Measurements from ENCODE around the gene TAF9B.
"Not testable (repeated sequence)": the region's sequence is repeated elsewhere in the genome, so short reads cannot be mapped to it uniquely, and the experiment has no call there.

DNA sequence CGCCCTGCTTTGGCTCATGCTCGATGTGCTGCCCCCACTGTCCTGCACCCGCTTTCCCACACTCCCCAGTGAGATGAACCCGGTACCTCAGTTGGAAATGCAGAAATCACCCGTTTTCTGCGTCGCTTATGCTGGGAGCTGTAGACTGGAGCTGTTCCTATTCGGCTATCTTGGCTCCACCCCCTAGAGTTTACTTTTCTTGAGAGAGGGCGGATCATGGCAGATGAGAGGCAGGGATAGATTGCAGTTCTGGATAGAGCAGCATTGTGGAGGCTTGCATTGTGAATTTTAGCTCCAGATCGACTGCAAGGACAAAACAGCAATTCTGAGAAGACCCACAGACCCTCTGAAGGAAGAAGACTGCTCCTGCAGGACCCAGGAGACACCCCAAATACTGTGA, 18.4 kb upstream of the TAF9B start:
- not testable (repeated sequence) for TF ChIP-seq TAF1 (IDR thresholded peaks at IDR 0.05; ENCODE audit: low read depth); MXI1 (conservative IDR thresholded peaks at IDR 0.05; ENCODE audit: poor library complexity, severe bottlenecking)
- TF ChIP-seq, protein P1, sequence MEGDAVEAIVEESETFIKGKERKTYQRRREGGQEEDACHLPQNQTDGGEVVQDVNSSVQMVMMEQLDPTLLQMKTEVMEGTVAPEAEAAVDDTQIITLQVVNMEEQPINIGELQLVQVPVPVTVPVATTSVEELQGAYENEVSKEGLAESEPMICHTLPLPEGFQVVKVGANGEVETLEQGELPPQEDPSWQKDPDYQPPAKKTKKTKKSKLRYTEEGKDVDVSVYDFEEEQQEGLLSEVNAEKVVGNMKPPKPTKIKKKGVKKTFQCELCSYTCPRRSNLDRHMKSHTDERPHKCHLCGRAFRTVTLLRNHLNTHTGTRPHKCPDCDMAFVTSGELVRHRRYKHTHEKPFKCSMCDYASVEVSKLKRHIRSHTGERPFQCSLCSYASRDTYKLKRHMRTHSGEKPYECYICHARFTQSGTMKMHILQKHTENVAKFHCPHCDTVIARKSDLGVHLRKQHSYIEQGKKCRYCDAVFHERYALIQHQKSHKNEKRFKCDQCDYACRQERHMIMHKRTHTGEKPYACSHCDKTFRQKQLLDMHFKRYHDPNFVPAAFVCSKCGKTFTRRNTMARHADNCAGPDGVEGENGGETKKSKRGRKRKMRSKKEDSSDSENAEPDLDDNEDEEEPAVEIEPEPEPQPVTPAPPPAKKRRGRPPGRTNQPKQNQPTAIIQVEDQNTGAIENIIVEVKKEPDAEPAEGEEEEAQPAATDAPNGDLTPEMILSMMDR (IDR thresholded peaks at IDR 0.05; ENCODE audit: poor library complexity, severe bottlenecking): not testable (repeated sequence)

All from neural cell (in vitro differentiated cells).